ENCODE measurements around the gene MSRB1.

DNA sequence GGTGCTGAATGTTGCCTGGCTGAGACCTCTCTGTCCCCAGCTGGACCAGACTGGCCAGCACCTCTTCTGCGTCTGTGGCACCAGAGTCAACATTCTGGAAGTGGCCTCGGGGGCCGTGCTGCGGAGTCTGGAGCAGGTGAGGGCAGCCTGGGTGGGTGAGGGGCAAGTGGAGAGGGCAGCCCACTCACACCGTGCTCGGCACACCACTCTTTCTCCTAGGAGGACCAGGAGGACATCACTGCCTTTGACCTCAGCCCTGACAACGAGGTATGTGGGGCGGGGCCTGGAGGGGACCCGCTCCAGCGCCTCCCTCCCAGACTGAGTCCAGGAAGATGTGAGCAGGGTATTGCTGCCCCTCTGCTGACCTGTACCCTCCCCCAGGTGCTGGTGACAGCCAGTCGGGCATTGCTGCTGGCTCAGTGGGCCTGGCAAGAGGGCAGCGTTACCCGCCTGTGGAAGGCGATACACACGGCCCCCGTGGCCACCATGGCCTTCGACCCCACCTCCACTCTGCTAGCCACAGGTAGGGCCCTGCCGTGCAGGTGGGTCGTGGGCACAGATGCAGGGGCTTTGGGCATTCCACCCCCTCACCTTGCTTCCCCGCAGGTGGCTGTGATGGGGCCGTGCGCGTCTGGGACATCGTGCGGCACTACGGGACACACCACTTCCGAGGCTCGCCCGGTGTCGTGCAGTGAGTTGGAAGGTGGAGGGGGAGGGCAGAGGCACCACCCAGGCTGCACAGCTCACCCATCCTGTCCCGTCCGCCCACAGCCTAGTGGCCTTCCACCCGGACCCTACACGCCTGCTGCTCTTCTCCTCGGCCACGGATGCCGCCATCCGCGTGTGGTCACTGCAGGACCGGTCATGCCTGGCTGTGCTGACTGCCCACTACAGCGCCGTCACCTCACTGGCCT lies 31.4 kb upstream of the MSRB1 start:
- TF ChIP-seq NANOG (IDR thresholded peaks at IDR 0.05; ENCODE audit: insufficient read depth, low read depth, low read length, poor library complexity, severe bottlenecking): no peak
- TF ChIP-seq CTCF (IDR thresholded peaks at IDR 0.05; ENCODE audit: control extremely low read depth in 1 of 3, insufficient read depth in 1 of 3, low read depth in 1 of 3, low read length in 3 of 3): no peak
- no peak for TF ChIP-seq JUN (IDR thresholded peaks at IDR 0.05; ENCODE audit: low read depth, low read length)
- TF ChIP-seq RAD21 (IDR thresholded peaks at IDR 0.05 in 1 of 2, conservative IDR thresholded peaks at IDR 0.05 in 1 of 2; ENCODE audit: low read depth in 2 of 2, low read length in 2 of 2): no peak
- no peak for TF ChIP-seq TAF1 (IDR thresholded peaks at IDR 0.05; ENCODE audit: low read depth, low read length)

All from H1 (cell line).